ENCODE measurements around the gene PARP15.

DNA sequence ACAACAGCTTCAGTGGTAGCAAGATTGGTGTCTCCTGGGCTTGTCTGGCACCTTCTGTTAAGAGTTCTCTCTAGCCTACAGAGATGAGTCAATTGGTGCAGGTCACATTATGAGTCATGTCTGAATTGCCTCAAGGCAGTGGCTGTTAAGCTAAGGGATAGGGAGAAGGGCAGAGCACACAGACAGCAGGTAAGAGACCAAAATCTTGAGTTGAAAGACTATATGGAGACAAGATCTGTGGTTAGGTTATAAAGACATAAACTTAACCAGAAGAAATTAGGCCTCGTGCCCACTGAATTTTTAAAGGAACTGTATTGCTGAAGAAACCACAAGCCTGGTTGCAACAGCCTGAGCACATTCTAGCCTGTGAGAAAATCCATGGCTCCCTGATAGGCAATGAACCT is 43.5 kb upstream of the PARP15 start:
- TF ChIP-seq, protein P1, sequence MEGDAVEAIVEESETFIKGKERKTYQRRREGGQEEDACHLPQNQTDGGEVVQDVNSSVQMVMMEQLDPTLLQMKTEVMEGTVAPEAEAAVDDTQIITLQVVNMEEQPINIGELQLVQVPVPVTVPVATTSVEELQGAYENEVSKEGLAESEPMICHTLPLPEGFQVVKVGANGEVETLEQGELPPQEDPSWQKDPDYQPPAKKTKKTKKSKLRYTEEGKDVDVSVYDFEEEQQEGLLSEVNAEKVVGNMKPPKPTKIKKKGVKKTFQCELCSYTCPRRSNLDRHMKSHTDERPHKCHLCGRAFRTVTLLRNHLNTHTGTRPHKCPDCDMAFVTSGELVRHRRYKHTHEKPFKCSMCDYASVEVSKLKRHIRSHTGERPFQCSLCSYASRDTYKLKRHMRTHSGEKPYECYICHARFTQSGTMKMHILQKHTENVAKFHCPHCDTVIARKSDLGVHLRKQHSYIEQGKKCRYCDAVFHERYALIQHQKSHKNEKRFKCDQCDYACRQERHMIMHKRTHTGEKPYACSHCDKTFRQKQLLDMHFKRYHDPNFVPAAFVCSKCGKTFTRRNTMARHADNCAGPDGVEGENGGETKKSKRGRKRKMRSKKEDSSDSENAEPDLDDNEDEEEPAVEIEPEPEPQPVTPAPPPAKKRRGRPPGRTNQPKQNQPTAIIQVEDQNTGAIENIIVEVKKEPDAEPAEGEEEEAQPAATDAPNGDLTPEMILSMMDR (IDR thresholded peaks at IDR 0.05): no peak
- TF ChIP-seq POLR2A (IDR thresholded peaks at IDR 0.05): no peak

Data from adrenal gland (tissue), 5 donors.